Mucosa of descending colon (tissue), 3 donors: ENCODE results near the gene CDC6. TPM values are rescaled to one million over a fixed set of nuclear protein-coding genes. Genes with fewer than 3 reads are reported as not detected.

Experiments used
- ATAC-seq: fragments of 200-7000 bp; cut with Tn5 transposase; one replicate; pipeline ENCODE4 v1.9.1; 2020; ENCODE audit warnings: mild to moderate bottlenecking, moderate library complexity
- DNase-seq, 3 donors: peaks; one replicate each; pipeline ENCODE4 v3.0.0-alpha.2; 2020
- H3K36me3 ChIP-seq: fragments of 200-600 bp; one replicate; pipeline ENCODE4 v1.8.0; 2021; ENCODE audit warnings: low read depth, mild to moderate bottlenecking
- H3K4me1 ChIP-seq: fragments of 200-600 bp; one replicate; pipeline ENCODE4 v1.8.0; 2021; ENCODE audit warnings: low read depth, mild to moderate bottlenecking
- H3K4me3 ChIP-seq: fragments of 200-600 bp; one replicate; pipeline ENCODE4 v1.8.0; 2021; ENCODE audit warnings: mild to moderate bottlenecking
- H3K9me3 ChIP-seq: fragments of 200-600 bp; one replicate; pipeline ENCODE4 v1.8.0; 2021; ENCODE audit warnings: mild to moderate bottlenecking
- intact Hi-C, 2 donors: fragments of 100-400 bp; cut with DNase I in 1 of 2; cut with micrococcal nuclease in 1 of 2; formaldehyde crosslinking; loops; one replicate each; pipeline versions ENCODE4 v1.11.0 to v1.11.1; 2022; cut with DNase I, micrococcal nuclease
- total RNA-seq, 3 donors: library from RNA; stranded (reverse); fragmentation: NEBNext Ultra II Directional in 2 of 3; extraction: Animal tissue kit (Norgen Biotek cat#: 25700) in 2 of 3; gene quantifications; one replicate each; pipeline versions ENCODE4 v1.2.1 to v1.2.4, GENCODE V29; 2021 to 2023
- TF ChIP-seq, protein P1 (sequence below): fragments of 200-600 bp; IDR thresholded peaks from one replicate; pipeline ENCODE4 v1.8.0; 2022; ENCODE audit warnings: antibody characterized with exemption, mild to moderate bottlenecking
- donor health status: DM: no; HTN: no; CAD: no; lungs with moderate emphysema.
- donor health status: DM: no; HTN: no; CAD: no.
- donor health status: DM: no; HTN: yes; CAD: no.

The CDC6 gene
- total RNA-seq, 3 donors from 2014 or later, result 4.0 to 14.9 (median 7.4) TPM

DNA sequence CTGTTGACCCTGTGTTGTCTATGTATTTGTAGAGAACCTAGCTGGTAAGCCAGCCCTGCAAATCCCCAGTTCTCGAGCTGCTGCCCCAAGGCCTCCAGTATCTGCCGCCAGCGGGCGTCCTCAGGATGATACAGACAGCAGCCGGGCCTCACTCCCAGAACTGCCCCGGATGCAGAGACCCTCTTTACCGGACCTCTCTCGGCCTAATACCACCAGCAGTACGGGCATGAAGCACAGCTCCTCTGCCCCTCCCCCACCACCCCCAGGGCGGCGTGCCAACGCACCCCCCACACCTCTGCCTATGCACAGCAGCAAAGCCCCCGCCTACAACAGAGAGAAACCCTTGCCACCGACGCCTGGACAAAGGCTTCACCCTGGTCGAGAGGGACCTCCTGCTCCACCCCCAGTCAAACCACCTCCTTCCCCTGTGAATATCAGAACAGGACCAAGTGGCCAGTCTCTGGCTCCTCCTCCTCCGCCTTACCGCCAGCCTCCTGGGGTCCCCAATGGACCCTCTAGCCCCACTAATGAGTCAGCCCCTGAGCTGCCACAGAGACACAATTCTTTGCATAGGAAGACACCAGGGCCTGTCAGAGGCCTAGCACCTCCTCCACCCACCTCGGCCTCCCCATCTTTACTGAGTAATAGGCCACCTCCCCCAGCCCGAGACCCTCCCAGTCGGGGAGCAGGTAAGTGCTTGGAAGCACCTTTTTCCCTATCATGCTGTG lies 23.1 kb upstream of the CDC6 start:
- ATAC-seq (no peak), DNase-seq (no peak)
- no peaks in the 10 kb centered on the region for H3K9me3 ChIP-seq
- H3K36me3 ChIP-seq, result no peaks in the 10 kb centered on the region
- H3K4me3 ChIP-seq, result no peak overlapping the region
- H3K4me1 ChIP-seq, result no peaks in the 10 kb centered on the region
- TF ChIP-seq, protein P1, sequence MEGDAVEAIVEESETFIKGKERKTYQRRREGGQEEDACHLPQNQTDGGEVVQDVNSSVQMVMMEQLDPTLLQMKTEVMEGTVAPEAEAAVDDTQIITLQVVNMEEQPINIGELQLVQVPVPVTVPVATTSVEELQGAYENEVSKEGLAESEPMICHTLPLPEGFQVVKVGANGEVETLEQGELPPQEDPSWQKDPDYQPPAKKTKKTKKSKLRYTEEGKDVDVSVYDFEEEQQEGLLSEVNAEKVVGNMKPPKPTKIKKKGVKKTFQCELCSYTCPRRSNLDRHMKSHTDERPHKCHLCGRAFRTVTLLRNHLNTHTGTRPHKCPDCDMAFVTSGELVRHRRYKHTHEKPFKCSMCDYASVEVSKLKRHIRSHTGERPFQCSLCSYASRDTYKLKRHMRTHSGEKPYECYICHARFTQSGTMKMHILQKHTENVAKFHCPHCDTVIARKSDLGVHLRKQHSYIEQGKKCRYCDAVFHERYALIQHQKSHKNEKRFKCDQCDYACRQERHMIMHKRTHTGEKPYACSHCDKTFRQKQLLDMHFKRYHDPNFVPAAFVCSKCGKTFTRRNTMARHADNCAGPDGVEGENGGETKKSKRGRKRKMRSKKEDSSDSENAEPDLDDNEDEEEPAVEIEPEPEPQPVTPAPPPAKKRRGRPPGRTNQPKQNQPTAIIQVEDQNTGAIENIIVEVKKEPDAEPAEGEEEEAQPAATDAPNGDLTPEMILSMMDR, result no peak
- intact Hi-C loops, result no loop called here

DNA sequence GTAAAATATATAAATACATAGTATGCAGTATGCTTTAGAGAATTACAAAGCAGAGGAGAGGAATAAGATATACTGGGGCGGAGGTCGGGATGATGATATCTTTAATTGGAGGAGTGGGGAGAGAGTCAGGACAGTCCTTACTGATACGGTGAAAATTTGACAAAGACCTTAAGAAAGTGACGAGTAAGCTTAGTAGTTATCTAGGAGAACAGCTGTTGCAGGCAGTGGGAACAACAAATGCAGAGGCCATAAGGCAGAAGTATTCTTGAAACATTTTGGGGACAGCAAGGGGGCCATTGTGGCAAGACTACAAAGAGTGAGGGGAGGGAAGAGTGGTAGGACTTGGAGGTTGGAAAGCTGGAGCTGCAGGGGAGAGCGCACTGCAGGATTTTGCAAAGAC lies 22.3 kb upstream of the CDC6 start:
- H3K36me3 ChIP-seq, result no peaks in the 10 kb centered on the region
- intact Hi-C loops, result no loop called here
- no peak for DNase-seq
- TF ChIP-seq, protein P1, result no peak
- H3K9me3 ChIP-seq, result no peaks in the 10 kb centered on the region
- no peak overlapping the region for H3K4me3 ChIP-seq
- no peak for ATAC-seq
- no peaks in the 10 kb centered on the region for H3K4me1 ChIP-seq

DNA sequence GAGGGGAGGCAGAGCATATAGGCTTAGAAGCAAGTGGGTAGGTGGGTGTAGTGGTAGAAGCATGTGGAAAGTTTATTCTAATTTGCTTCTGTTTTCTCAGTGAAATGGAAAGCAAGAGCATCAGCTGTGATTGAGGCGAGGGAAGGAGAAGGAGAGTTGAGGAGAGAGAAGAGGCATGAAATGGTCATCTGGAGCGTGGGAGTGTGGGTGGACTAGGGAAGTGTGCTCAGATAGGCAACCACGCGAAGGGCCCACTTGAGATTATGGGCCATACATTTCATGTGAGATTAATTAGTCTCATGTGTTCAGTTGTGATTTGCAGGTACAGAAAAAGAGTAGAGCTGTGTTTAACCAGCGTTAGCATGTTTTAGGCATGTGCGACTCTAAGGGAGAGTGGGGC lies 20.8 kb upstream of the CDC6 start:
- DNase-seq (no peak), ATAC-seq (no peak)
- Histone ChIP-seq H3K4me3 (no peak overlapping the region), H3K4me1 (no peaks in the 10 kb centered on the region), H3K36me3 (no peaks in the 10 kb centered on the region), H3K9me3 (no peaks in the 10 kb centered on the region)
- intact Hi-C loops, result no loop called here
- TF ChIP-seq, protein P1, result no peak

DNA sequence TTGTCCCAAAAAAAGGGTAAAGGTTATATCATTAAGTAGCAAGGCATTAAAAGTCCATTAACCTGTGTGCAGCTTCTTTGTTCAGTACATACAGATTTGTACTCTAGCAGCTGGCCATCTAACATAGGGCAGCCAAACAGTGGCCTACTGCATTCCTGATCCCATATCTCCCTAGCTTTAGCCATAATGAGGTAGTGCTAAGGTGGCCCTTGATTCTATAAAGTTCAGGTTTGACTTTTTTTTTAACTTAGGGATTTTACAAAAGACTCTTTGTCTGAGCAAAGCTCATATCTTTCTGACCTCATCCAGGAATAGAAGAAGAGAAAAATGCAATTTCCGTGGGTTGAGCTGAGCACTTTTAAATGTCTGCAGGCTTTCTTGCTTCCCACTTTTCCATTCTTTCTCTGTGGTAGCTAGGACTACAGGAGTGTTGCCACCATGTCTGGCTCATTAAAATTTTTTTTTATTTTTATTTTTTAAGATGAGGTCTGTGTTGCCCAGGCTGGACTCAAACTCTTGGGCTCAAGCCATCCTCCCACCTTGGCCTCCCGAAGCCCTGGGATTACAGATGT lies 19.5 kb upstream of the CDC6 start:
- TF ChIP-seq, protein P1, result no peak

DNA sequence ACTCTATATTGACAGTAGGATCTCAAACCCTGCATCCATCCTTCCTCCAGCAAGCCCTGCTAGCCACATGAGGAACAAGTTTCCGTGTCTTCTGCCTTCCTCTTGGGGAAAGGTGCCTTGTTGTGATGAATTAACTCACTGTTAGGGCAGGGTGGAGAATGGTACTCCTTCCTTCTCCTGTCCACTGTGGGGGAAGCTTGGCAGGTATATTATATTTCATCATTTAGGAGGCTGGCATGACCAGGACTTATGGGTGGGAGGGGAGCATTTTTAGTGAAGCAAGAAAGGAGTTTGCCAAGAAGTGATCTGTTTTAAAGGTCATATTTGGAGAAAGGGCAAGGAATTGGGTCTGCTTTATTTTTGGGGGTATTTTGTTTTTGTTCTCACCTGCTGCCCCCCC lies 9.3 kb upstream of the CDC6 start:
- Histone ChIP-seq H3K4me1 (peaks cover 3% of the 10 kb centered on the region), H3K36me3 (peaks cover 12% of the 10 kb centered on the region), H3K4me3 (no peak overlapping the region), H3K9me3 (no peaks in the 10 kb centered on the region)
- intact Hi-C loops, result no loop called here
- ATAC-seq (no peak), DNase-seq (no peak)
- TF ChIP-seq, protein P1, result no peak

More for the DNA sequence above, 19.5 kb upstream of the CDC6 start:
- ATAC-seq (no peak), DNase-seq (no peak)
- no peaks in the 10 kb centered on the region for H3K36me3 ChIP-seq
- no peaks in the 10 kb centered on the region for H3K4me1 ChIP-seq
- intact Hi-C loops, result no loop called here
- no peak overlapping the region for H3K4me3 ChIP-seq
- no peaks in the 10 kb centered on the region for H3K9me3 ChIP-seq
